Measurements from ENCODE around the gene NPLOC4. TPM values are rescaled to one million over a fixed set of nuclear protein-coding genes. Genes with fewer than 3 reads are reported as not detected.
"Not testable (repeated sequence)": the region's sequence is repeated elsewhere in the genome, so short reads cannot be mapped to it uniquely, and the experiment has no call there.

The NPLOC4 gene
- total RNA-seq, 1 donor from 2014 or later = 86.9 TPM

DNA sequence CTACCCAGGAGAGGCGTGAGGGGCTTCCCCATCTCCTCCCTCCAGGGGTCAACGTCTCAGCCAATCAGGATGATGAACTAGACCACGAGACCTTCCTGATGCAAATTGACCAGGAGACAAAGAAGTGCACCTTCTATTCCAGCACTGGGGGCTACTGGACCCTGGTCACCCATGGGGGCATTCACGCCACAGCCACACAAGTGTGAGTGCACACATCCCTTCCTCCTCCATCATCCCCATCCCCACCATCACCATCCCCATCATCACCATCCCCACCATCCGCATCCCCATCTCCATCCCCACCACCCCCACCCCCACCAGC lies 101.9 kb downstream of the NPLOC4 start:
- DNase-seq (ENCODE audit: low spot score) = no peak

DNA sequence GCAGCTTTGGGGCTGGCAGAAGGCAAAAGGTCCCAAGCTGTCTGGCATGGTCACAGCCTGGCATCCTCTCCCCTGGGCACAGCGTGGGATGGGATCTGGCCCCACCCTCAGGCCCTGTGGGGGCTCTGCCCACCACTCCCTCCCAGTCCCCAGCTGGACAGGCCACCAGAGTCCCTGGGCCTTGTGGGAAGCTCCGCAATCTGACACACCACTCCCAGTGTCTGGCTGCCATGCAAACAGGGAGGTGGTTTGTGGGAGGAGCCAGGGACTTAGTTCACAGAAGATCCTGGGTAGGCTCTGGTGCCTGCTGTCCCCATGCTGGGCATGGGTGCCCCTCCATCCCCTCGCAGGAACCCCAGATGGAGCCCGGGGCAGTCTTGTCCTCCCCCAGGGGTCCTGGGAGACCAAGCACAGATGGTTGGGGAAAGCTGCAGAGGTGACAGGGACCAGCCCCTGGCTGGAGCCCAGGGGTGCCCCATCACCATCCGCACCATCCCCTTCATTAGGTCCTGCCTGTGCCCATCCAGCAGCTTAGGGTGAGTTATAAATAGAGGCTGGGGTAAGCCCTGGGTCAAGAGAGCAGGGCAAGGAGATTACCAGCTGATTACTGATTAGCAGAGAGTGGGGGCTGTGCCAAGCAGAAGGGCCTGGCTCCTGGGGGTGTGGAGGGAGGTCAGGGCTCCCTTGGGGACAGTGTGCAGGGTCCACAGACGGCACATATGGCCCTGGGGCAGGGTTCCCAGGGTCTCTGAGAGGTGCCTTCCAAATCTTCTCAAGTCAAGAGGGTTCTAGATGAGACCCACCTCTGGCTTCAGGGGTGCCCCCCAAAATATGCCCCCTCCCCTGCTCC lies 102.5 kb downstream of the NPLOC4 start:
- peak; percentile 24 for DNase-seq (ENCODE audit: low spot score)

DNA sequence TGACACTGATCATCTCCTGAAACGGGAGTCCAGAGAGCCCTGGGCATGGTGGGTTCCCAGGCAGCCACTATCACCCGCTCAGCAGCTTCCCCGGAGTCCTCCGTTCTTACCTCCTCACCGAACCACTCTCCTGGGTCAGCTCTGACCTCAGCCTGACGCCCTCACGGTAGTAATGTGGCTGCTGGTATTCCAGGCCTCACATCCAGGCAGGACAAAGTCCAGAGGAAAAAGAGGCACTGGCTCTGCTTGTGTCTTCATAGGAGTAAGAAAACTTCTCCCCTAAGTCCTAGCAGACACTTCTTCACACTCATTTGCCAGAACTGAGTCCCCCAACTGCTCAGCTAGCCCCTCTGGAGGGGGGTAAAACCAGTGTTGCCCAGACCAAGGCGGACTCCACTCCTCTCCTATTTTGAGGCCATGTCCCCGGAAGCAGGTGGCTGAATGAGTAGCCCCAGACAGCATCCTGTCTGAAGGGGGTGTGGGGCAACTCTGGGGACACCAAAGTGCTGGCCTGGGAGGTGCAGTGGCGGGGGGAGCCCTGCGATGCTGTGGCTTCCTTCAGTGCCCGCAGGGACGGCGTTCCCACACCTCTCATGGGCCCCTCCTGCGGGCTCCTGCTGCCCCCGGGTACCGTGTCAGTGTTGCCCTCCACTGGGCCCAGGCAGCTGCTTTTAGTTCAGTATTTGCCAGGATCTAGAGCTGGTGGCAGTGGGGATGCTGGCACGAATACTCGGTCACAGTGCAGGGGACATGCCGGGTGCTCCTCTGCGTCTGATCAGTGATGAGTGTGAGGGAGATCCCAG lies 103.4 kb downstream of the NPLOC4 start:
- no peak for DNase-seq (ENCODE audit: low spot score)

- DNase-seq (ENCODE audit: low spot score) = no peak
Observed at GRCh38 chr17:81532490-81533287, 104.2 kb downstream of the NPLOC4 start.

- DNase-seq (ENCODE audit: low spot score) = not testable (repeated sequence)
Observed at GRCh38 chr17:81531998-81532404, 104.9 kb downstream of the NPLOC4 start.

DNA sequence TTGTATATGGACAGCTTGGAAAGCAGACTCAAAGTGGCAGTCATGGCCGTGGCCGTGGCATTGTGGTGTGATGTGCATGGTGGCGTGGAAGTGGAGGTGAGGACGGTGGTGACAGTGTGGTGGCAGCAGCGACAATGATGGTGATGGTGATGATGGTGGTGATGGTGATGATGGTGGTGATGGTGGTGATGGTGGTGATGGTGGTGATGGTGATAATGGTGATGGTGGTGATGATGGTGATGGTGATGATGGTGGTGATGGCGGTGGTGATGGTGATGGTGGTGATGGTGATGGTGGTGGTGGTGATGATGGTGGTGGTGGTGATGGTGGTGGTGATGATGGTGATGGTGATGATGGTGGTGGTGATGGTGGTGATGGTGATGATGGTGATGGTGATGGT lies 105.9 kb downstream of the NPLOC4 start:
- DNase-seq (ENCODE audit: low spot score) = not testable (repeated sequence)

DNA sequence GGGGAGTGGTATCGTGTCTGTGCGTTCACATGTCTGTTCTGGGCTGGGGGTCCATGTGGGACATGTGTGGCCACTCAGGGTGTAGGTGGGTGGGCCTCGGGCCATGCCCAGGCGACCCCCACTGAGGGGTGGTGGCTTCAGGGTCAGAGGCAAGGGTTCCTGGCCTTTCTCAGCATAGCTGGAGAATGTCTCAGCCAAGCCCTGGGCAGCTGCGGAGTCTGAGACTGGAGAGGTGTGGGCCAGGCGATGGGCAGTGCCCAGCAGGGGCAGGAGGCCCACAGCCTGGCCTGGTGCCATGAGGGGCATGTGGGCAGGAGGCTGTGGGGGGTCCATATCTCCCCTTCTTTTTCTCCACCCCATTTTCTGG lies 107.5 kb downstream of the NPLOC4 start:
- no peak for DNase-seq (ENCODE audit: low spot score)

GRCh38 chr17:81528651-81529436 lies 108.1 kb downstream of the NPLOC4 start:
- no peak for DNase-seq (ENCODE audit: low spot score)

GRCh38 chr17:81528384-81528650 lies 108.6 kb downstream of the NPLOC4 start:
- DNase-seq (ENCODE audit: low spot score) = no peak

- DNase-seq (ENCODE audit: low spot score) = no peak
Observed at GRCh38 chr17:81527591-81528383, 109.1 kb downstream of the NPLOC4 start, which contains the start of gene FSCN2. TSS of gene FSCN2 (plus strand) at chr17:81528377. CDS start at chr17:81528532, 155 bp downstream.

GRCh38 chr17:81526662-81527571 lies 110.0 kb downstream of the NPLOC4 start:
- no peak for DNase-seq (ENCODE audit: low spot score)

- DNase-seq (ENCODE audit: low spot score) = no peak
Observed at GRCh38 chr17:81524865-81525159, 112.1 kb downstream of the NPLOC4 start.

GRCh38 chr17:81524039-81524864 lies 112.7 kb downstream of the NPLOC4 start:
- no peak for DNase-seq (ENCODE audit: low spot score)

DNA sequence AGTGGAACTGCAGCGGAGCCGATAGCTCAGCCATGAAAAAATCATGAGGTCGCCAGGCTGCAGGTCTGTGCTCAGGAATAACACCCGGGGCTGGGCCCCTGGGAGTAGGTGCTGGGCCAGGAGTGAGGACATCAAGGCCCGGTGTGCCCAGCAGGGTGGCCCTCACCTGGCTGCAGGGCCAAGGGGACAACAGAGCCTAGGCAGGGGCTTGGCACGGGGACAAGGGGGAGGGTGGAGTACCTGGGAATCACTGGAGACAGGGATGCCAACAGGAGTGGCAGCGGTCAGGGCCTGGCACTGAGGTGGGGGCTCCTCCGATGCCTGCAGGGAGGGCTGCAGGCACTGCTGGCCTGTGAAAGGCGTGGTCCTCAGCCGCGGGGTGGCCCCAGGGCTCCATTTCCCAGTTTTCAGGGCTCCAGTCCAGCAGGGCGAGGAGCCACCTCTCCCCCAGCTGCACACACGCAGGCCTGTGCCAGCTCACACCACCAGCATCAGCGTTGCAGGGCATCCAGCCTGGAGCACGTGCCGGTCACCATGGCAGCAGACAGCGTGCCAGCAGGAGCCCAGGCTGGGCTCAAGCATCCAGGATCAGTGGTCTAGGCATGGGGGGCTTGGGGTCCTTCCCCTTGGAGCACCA lies 113.4 kb downstream of the NPLOC4 start:
- no peak for DNase-seq (ENCODE audit: low spot score)

- peak; percentile 66 for DNase-seq (ENCODE audit: low spot score)
Observed at GRCh38 chr17:81522491-81523401, 114.2 kb downstream of the NPLOC4 start.

GRCh38 chr17:81520021-81520901 lies 116.7 kb downstream of the NPLOC4 start:
- DNase-seq (ENCODE audit: low spot score) = no peak

All from umbilical cord (tissue), 2 donors.